Measurements from ENCODE around the gene HSP90AA1. TPM values are rescaled to one million over a fixed set of nuclear protein-coding genes. Genes with fewer than 3 reads are reported as not detected.
A peak's percentile ranks its signal among the peaks of the same experiment; 100 is the strongest.

The HSP90AA1 gene
- total RNA-seq, 2 experiments from 2014 or later: 294 to 704 TPM

- intact Hi-C loops (cut with micrococcal nuclease; ENCODE audit: unreplicated experiment): loop anchor here (1.0 kb wide), 2 partner anchors 32 to 250 kb away; no protein-coding TSS in a partner anchor
- Histone ChIP-seq H3K4me2 (ENCODE audit: low read length) (no peak overlapping the region), H3K9me2 (ENCODE audit: insufficient read depth, low read length) (no peaks in the 10 kb centered on the region), H3K9me3 (ENCODE audit: low read length) (no peaks in the 10 kb centered on the region), H4K20me1 (ENCODE audit: insufficient read depth, low read length) (no peaks in the 10 kb centered on the region), H2AFZ (ENCODE audit: low read length) (no peak overlapping the region), H3K79me2 (ENCODE audit: insufficient read depth, low read depth, low read length) (no peaks in the 10 kb centered on the region), H3K36me3 (ENCODE audit: insufficient read depth, low read length) (no peaks in the 10 kb centered on the region), H3K4me1 (ENCODE audit: insufficient read depth, low read length, poor library complexity, severe bottlenecking) (no peaks in the 10 kb centered on the region), H3K27ac (ENCODE audit: low read depth, low read length, poor library complexity, severe bottlenecking) (no peak overlapping the region), H3K4me3 (ENCODE audit: low read depth, low read length, poor library complexity, severe bottlenecking) (no peak overlapping the region)
- POLR2A ChIA-PET: interaction anchor here (0.6 to 0.7 kb wide), 2 partner anchors 256 to 1995 kb away, joined by 3 to 4 read pairs; no protein-coding TSS in a partner anchor
- BruUV-seq (replicated peaks): no TSS peak
- no peak for TF ChIP-seq EZH2phosphoT487 (IDR thresholded peaks at IDR 0.05; ENCODE audit: borderline replicate concordance, low read depth, low read length)
- no peak for TF ChIP-seq CTCF (conservative IDR thresholded peaks at IDR 0.05; ENCODE audit: low read length)
- no peak for DNase-seq (ENCODE audit: low spot score)
- CTCF ChIA-PET (ENCODE audit: unreplicated experiment): interaction anchor here (0.6 kb wide), 1 partner anchor 777 kb away, joined by 3 read pairs; no protein-coding TSS in a partner anchor
Measured at GRCh38 chr14:102063808-102064429, 22.9 kb downstream of the HSP90AA1 start.

- TF ChIP-seq EZH2phosphoT487 (IDR thresholded peaks at IDR 0.05; ENCODE audit: borderline replicate concordance, low read depth, low read length) (no peak), CTCF (conservative IDR thresholded peaks at IDR 0.05; ENCODE audit: low read length) (peak; percentile 76)
- Histone ChIP-seq H3K9me3 (ENCODE audit: low read length) (no peaks in the 10 kb centered on the region), H3K27ac (ENCODE audit: low read depth, low read length, poor library complexity, severe bottlenecking) (no peak overlapping the region), H4K20me1 (ENCODE audit: insufficient read depth, low read length) (no peaks in the 10 kb centered on the region), H2AFZ (ENCODE audit: low read length) (no peak overlapping the region), H3K4me3 (ENCODE audit: low read depth, low read length, poor library complexity, severe bottlenecking) (no peak overlapping the region), H3K4me1 (ENCODE audit: insufficient read depth, low read length, poor library complexity, severe bottlenecking) (no peaks in the 10 kb centered on the region), H3K79me2 (ENCODE audit: insufficient read depth, low read depth, low read length) (no peaks in the 10 kb centered on the region), H3K36me3 (ENCODE audit: insufficient read depth, low read length) (no peaks in the 10 kb centered on the region), H3K4me2 (ENCODE audit: low read length) (no peak overlapping the region), H3K9me2 (ENCODE audit: insufficient read depth, low read length) (no peaks in the 10 kb centered on the region)
- ChIA-PET POLR2A (interaction anchor here (0.6 to 1.3 kb wide), 3 partner anchors 10 to 1995 kb away, joined by 3 to 4 read pairs (median 4); no protein-coding TSS in a partner anchor), CTCF (ENCODE audit: unreplicated experiment) (interaction anchor here (0.6 kb wide), 1 partner anchor 288 kb away, joined by 3 read pairs; no protein-coding TSS in a partner anchor)
- peak; percentile 83 for DNase-seq (ENCODE audit: low spot score)
- intact Hi-C loops (cut with micrococcal nuclease; ENCODE audit: unreplicated experiment): loop anchor here (1.0 kb wide), 2 partner anchors 33 to 251 kb away; no protein-coding TSS in a partner anchor
- BruUV-seq (replicated peaks): no TSS peak
Measured at GRCh38 chr14:102063109-102063807, 23.6 kb downstream of the HSP90AA1 start.
